HCT116 (cell line): Measurements from ENCODE around the gene SCCPDH. TPM values are rescaled to one million over a fixed set of nuclear protein-coding genes. Genes with fewer than 3 reads are reported as not detected.

Source experiments
- ATAC-seq: fragments of 200-7000 bp; cut with Tn5 transposase; 2 replicates; pipeline ENCODE4 v1.9.1; 2020; ENCODE audit warnings: mild to moderate bottlenecking, moderate library complexity
- BruUV-seq: library from RNA; stranded (reverse); fragments of 400-500 nt; replicated peaks from 2 replicates; lab custom pipeline; 2021; lab: Mats Ljungman, UMichigan
- CTCF ChIA-PET: fragments of 300-600 bp; sonication (Branson Sonifier 250); formaldehyde crosslinking; loops from one replicate; lab custom pipeline; 2021; ENCODE audit warnings: antibody characterized with exemption; lab: Charles Lee
- POLR2A ChIA-PET: fragments of 300-600, 350-600 bp; sonication (Branson Sonifier 250); formaldehyde crosslinking; loops from one replicate; lab custom pipeline; 2021; ENCODE audit warnings: antibody characterized with exemption; lab: Charles Lee
- RAD21 ChIA-PET, 2 experiments: fragments of 300-600 bp; sonication (Branson Sonifier 250); formaldehyde crosslinking; loops; one replicate each; lab custom pipeline; 2023; ENCODE audit warnings: low total read pairs in 2 of 2; ENCODE audit not compliant: uncharacterized antibody in 2 of 2, unreplicated experiment in 2 of 2, low non-redundant PET in 1 of 2; lab: Charles Lee
- DNase-seq: peaks from one replicate; pipeline ENCODE4 v3.0.0-alpha.2; 2010; ENCODE audit warnings: low read depth, low spot score
- H2AFZ ChIP-seq: fragments of 200-600 bp; shearing (Covaris generic), sonication (generic); 2 replicates; pipeline ENCODE4 v1.6.1; 2017; ENCODE audit warnings: low read depth, mixed run types, mixed read lengths, antibody characterized with exemption, low read length; ENCODE audit not compliant: poor library complexity, severe bottlenecking
- H3K27ac ChIP-seq: 2 replicates; pipeline ENCODE4 v1.5.1; 2012; ENCODE audit warnings: low read depth, low read length
- H3K27me3 ChIP-seq: fragments of 200-600 bp; sonication (generic); 2 replicates; pipeline ENCODE4 v1.6.1; 2016; ENCODE audit warnings: mixed run types, low read length, mixed read lengths; ENCODE audit not compliant: insufficient read depth
- H3K36me3 ChIP-seq, 2 experiments: fragments of 200-500 bp in 1 of 2; fragments of 200-600 bp in 1 of 2; sonication (Bioruptor generic) in 1 of 2; sonication (generic) in 1 of 2; 2 replicates each; pipeline versions ENCODE4 v1.5.1 to v1.6.1; 2014 to 2016; ENCODE audit warnings: low read length in 2 of 2, inconsistent platforms in 1 of 2, mixed read lengths in 1 of 2, mixed run types in 1 of 2; ENCODE audit not compliant: insufficient read depth in 2 of 2, control insufficient read depth in 1 of 2
- H3K4me1 ChIP-seq, 2 experiments: fragments of 200-600 bp in 1 of 2; sonication (generic) in 1 of 2; 2 replicates each; pipeline versions ENCODE4 v1.5.1 to v1.6.1; 2012 to 2017; ENCODE audit warnings: low read length in 2 of 2, inconsistent platforms in 1 of 2, mild to moderate bottlenecking in 1 of 2, mixed read lengths in 1 of 2, mixed run types in 1 of 2, moderate library complexity in 1 of 2; ENCODE audit not compliant: insufficient read depth in 2 of 2, control insufficient read depth in 1 of 2
- H3K4me2 ChIP-seq: fragments of 200-600 bp; sonication (generic); 2 replicates; pipeline ENCODE4 v1.6.1; 2017; ENCODE audit warnings: mixed run types, low read length, mixed read lengths
- H3K4me3 ChIP-seq, 2 experiments: fragments of 200-600 bp in 1 of 2; sonication (generic) in 1 of 2; replicated peaks in 1 of 2; 2 replicates each; pipeline ENCODE4 v1.5.1; 2011 to 2016; ENCODE audit warnings: low read length in 2 of 2, control low read depth in 1 of 2, low read depth in 1 of 2, mild to moderate bottlenecking in 1 of 2, mixed read lengths in 1 of 2, mixed run types in 1 of 2
- H3K79me2 ChIP-seq: fragments of 200-600 bp; sonication (generic); 2 replicates; pipeline ENCODE4 v1.6.1; 2017; ENCODE audit warnings: mild to moderate bottlenecking, mixed run types, low read length, moderate library complexity, mixed read lengths; ENCODE audit not compliant: insufficient read depth
- H3K9ac ChIP-seq: fragments of 200-600 bp; sonication (generic); 2 replicates; pipeline ENCODE4 v1.6.1; 2016; ENCODE audit warnings: low read length, mixed read lengths
- H3K9me2 ChIP-seq: fragments of 200-600 bp; sonication (generic), shearing (Covaris generic); 2 replicates; pipeline ENCODE4 v1.6.1; 2017; ENCODE audit warnings: mixed run types, mild to moderate bottlenecking, moderate library complexity; ENCODE audit not compliant: insufficient read depth
- H3K9me3 ChIP-seq, 2 experiments: fragments of 200-500 bp in 1 of 2; fragments of 200-600 bp in 1 of 2; sonication (Bioruptor generic) in 1 of 2; sonication (generic) in 1 of 2; 2 replicates each; pipeline ENCODE4 v1.6.1; 2014 to 2017; ENCODE audit warnings: low read length in 2 of 2, mixed read lengths in 2 of 2, inconsistent platforms in 1 of 2, low read depth in 1 of 2, mild to moderate bottlenecking in 1 of 2, mixed run types in 1 of 2, moderate library complexity in 1 of 2; ENCODE audit not compliant: control insufficient read depth in 1 of 2, insufficient read depth in 1 of 2
- H4K20me1 ChIP-seq: fragments of 200-600 bp; sonication (generic), shearing (Covaris generic); 2 replicates; pipeline ENCODE4 v1.6.1; 2017; ENCODE audit warnings: mixed run types, mild to moderate bottlenecking, moderate library complexity; ENCODE audit not compliant: insufficient read depth
- ATF3 ChIP-seq: IDR thresholded peaks from 2 replicates; pipeline ENCODE4 v1.6.1; 2012
- CTCF ChIP-seq, 3 experiments: fragments of 200-600 bp in 1 of 3; sonication (generic) in 1 of 3; IDR thresholded peaks in 2 of 3; conservative IDR thresholded peaks in 1 of 3; 2 replicates each; pipeline ENCODE4 v1.5.1; 2012 to 2017; ENCODE audit warnings: low read depth in 2 of 3, low read length in 2 of 3, antibody characterized with exemption in 1 of 3, borderline replicate concordance in 1 of 3, control low read depth in 1 of 3, mild to moderate bottlenecking in 1 of 3, mixed read lengths in 1 of 3, mixed run types in 1 of 3, moderate library complexity in 1 of 3; ENCODE audit not compliant: insufficient read depth in 1 of 3
- ELF1 ChIP-seq: IDR thresholded peaks from 2 replicates; pipeline ENCODE4 v1.6.1; 2012; ENCODE audit warnings: low read depth, borderline replicate concordance
- EZH2 ChIP-seq: fragments of 200-600 bp; sonication (generic); IDR thresholded peaks from 2 replicates; pipeline ENCODE4 v1.6.1; 2017; ENCODE audit warnings: antibody characterized with exemption, mixed run types
- EZH2phosphoT487 ChIP-seq: fragments of 200-600 bp; IDR thresholded peaks from 2 replicates; pipeline ENCODE4 v1.6.1; 2018; ENCODE audit warnings: antibody characterized with exemption, borderline replicate concordance
- FOSL1 ChIP-seq: IDR thresholded peaks from 2 replicates; pipeline ENCODE4 v1.6.1; 2012; ENCODE audit warnings: low read depth
- JUND ChIP-seq: IDR thresholded peaks from 2 replicates; pipeline ENCODE4 v1.6.1; 2012
- MAX ChIP-seq: IDR thresholded peaks from 2 replicates; pipeline ENCODE4 v1.6.1; 2012
- POLR2AphosphoS5 ChIP-seq: IDR thresholded peaks from 2 replicates; pipeline ENCODE4 v1.6.1; 2011; ENCODE audit warnings: mild to moderate bottlenecking, low read depth, low read length, moderate library complexity
- REST ChIP-seq: IDR thresholded peaks from 2 replicates; pipeline ENCODE4 v1.6.1; 2012; ENCODE audit warnings: low read depth
- TCF7L2 ChIP-seq: IDR thresholded peaks from 2 replicates; pipeline ENCODE4 v1.7.0; 2011; ENCODE audit warnings: borderline replicate concordance, inconsistent platforms; ENCODE audit not compliant: insufficient read depth, insufficient read length; ENCODE audit errors: extremely low read depth
- YY1 ChIP-seq: IDR thresholded peaks from 2 replicates; pipeline ENCODE4 v1.6.1; 2011; ENCODE audit warnings: low read length, low read depth, moderate library complexity, mild to moderate bottlenecking; ENCODE audit not compliant: insufficient replicate concordance; ENCODE audit errors: extremely low read depth
- ZBTB33 ChIP-seq: IDR thresholded peaks from 2 replicates; pipeline ENCODE4 v1.6.1; 2011; ENCODE audit warnings: mild to moderate bottlenecking, low read length, moderate library complexity; ENCODE audit not compliant: insufficient replicate concordance; ENCODE audit errors: extremely low read depth
- ZNF274 ChIP-seq: fragments of 200-500 bp; sonication (Bioruptor generic); IDR thresholded peaks from 2 replicates; pipeline ENCODE4 v1.6.1; 2014; ENCODE audit warnings: mild to moderate bottlenecking, low read depth, low read length, inconsistent platforms
- intact Hi-C: fragments of 100-400 bp; cut with micrococcal nuclease; formaldehyde crosslinking; loops from 2 replicates; pipeline ENCODE4 v1.10.0; 2022
- total RNA-seq: library from RNA; stranded (reverse); gene quantifications from one replicate; pipeline ENCODE4 v1.2.1, GENCODE V29; 2021; ENCODE audit not compliant: unreplicated experiment

Gene SCCPDH
- total RNA-seq, 1 experiment from 2014 or later: 0.30 TPM

- no peaks in the 10 kb centered on the region for H3K9me2 ChIP-seq
- H3K4me1 ChIP-seq: no peaks in the 10 kb centered on the region
- H3K27me3 ChIP-seq: no peaks in the 10 kb centered on the region
- H3K9me3 ChIP-seq: no peaks in the 10 kb centered on the region
- ChIA-PET POLR2A (no interaction called here), RAD21 (no interaction called here), CTCF (no interaction called here)
- intact Hi-C loops: no loop called here
- TF ChIP-seq TCF7L2: no peak
- TF ChIP-seq EZH2phosphoT487: no peak
- no peak for TF ChIP-seq YY1
- TF ChIP-seq EZH2: no peak
- no peak for TF ChIP-seq ELF1
- TF ChIP-seq FOSL1: no peak
- no peak for TF ChIP-seq ATF3
- no peak for TF ChIP-seq REST
- TF ChIP-seq POLR2AphosphoS5: no peak
- no peak for TF ChIP-seq ZNF274
- no peak for TF ChIP-seq JUND
- no peak for TF ChIP-seq CTCF (IDR thresholded peaks at IDR 0.05 in 2 of 3, conservative IDR thresholded peaks at IDR 0.05 in 1 of 3; ENCODE audit: borderline replicate concordance in 1 of 3, insufficient read depth in 1 of 3, low read depth in 2 of 3, low read length in 2 of 3)
- no peak for TF ChIP-seq MAX
- TF ChIP-seq ZBTB33: no peak
- H3K9ac ChIP-seq: no peak overlapping the region
- no peak overlapping the region for H2AFZ ChIP-seq
- H3K4me3 ChIP-seq: no peak overlapping the region
- H3K27ac ChIP-seq: no peak overlapping the region
- no peak for ATAC-seq
- no peak overlapping the region for H3K4me2 ChIP-seq
- H3K36me3 ChIP-seq: no peaks in the 10 kb centered on the region
- no TSS peak for BruUV-seq
- H3K79me2 ChIP-seq: no peaks in the 10 kb centered on the region
- no peak for DNase-seq
- H4K20me1 ChIP-seq: no peaks in the 10 kb centered on the region
Measured at GRCh38 chr1:246792603-246793002, 68.4 kb downstream of the SCCPDH start.
